Measurements from ENCODE around the gene TBC1D13. TPM values are rescaled to one million over a fixed set of nuclear protein-coding genes. Genes with fewer than 3 reads are reported as not detected.
A peak's percentile ranks its signal among the peaks of the same experiment; 100 is the strongest.

Gene TBC1D13, protein sequence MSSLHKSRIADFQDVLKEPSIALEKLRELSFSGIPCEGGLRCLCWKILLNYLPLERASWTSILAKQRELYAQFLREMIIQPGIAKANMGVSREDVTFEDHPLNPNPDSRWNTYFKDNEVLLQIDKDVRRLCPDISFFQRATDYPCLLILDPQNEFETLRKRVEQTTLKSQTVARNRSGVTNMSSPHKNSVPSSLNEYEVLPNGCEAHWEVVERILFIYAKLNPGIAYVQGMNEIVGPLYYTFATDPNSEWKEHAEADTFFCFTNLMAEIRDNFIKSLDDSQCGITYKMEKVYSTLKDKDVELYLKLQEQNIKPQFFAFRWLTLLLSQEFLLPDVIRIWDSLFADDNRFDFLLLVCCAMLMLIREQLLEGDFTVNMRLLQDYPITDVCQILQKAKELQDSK
- total RNA-seq (2014; rRNA removed; shearing (Covaris generic)) (19.1 and 19.4 TPM in 2 replicates), polyA plus RNA-seq (2016; fragmentation: Nextera tagmentation; extraction: Ambion mirVana) (7.8 and 8.3 TPM in 2 replicates)
- long read RNA-seq, partial matches to known transcripts = 5 of 8 reads
- long read RNA-seq, other reads (novel, unspliced or antisense) = 1 of 8 reads

DNA sequence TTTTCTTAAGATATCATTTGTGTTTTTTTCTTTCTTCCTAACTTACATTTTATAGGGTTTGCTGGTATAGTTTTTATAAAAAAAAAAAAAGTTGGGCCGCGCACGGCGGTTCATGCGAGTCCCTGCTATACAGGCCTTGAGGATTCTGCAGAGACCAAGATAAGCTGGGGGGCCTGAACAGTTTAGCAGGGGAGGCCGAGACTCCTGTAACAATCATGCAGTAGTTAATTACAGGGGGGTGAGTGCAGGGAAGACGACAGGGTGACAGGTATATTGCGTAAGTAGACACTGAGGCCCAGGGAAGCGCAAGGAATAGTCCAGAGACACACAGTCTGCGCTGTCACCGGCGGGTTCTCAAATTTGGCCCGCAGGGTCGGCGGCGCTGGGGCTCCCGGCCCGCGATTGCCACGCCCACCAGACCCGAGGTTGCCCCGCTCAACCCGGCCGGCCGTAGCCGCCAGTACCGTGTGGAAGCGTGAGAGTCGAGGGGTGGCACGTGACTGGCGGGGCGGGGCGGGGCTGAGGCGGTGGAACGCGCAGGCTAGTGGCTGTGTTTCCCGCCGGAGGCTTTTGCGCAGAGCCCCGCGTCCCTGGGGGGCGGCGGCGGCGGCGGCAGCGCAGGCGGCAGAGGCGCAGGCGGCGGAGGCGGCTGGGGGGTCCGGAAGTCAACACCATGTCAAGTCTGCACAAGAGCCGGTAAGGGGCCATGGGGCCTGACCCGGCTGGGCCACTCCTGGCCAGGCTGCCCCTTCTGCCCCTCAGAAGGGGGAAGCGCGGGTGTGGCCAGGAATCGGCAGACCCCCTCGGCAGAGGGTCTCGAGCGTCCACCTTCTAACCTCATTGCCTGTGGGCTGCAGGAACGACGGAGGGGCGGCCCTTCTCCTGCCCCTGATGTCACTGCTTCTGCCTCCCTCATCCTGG, at the start of gene TBC1D13:
TBC1D13 (plus strand) TSS at position 573 of the 921 bp plus-strand sequence; CDS start at position 674, 101 bp downstream.
- Histone ChIP-seq H4K20me1 (replicated peaks; ENCODE audit: insufficient read depth) (no peaks in the 10 kb centered on the region), H3K27ac (ENCODE audit: low read depth) (peak within 1 kb of the TSS; percentile 66; the same call in 1 of the 2 replicates), H3K79me2 (replicated peaks; ENCODE audit: insufficient read depth) (peaks cover 15% of the 10 kb centered on the region), H3K9me2 (ENCODE audit: insufficient read depth) (no peaks in the 10 kb centered on the region), H3F3A (replicated peaks; ENCODE audit: low read depth) (peaks cover 16% of the 10 kb centered on the region), H3K4me1 (ENCODE audit: insufficient read depth) (peaks cover 7% of the 10 kb centered on the region), H3K4me2 (peak within 1 kb of the TSS; percentile 99), H3K36me3 (ENCODE audit: insufficient read depth) (no peaks in the 10 kb centered on the region), H3K4me3 (peak within 1 kb of the TSS; percentile 95), H2AFZ (peak within 1 kb of the TSS; percentile 100), H3K27me3 (ENCODE audit: insufficient read depth) (no peaks in the 10 kb centered on the region)
- TF ChIP-seq ZNF114 (CRISPR knock-in tag; IDR thresholded peaks at IDR 0.05) (no peak), POLR2AphosphoS5 (IDR thresholded peaks at IDR 0.05; ENCODE audit: low read depth) (peak; percentile 81), EZH2 (IDR thresholded peaks at IDR 0.05; ENCODE audit: low read depth, unreplicated experiment) (no peak), CREB1 (CRISPR knock-in tag; IDR thresholded peaks at IDR 0.05; ENCODE audit: low read depth) (peak; percentile 80)
- Mint-ChIP-seq H3K27me3 (ENCODE audit: insufficient read depth, low read depth, poor library complexity) (peaks cover 8% of the 10 kb centered on the region), H3K9me3 (peaks cover 1% of the 10 kb centered on the region; the same call in 2 of the 3 replicates), H3K4me1 (peaks cover 3% of the 10 kb centered on the region; the same call in 2 of the 3 replicates), H3K36me3 (ENCODE audit: low read depth) (peaks cover 1% of the 10 kb centered on the region; the same call in 2 of the 3 replicates), H3K27ac (peak within 1 kb of the TSS; percentile 67; the same call in 1 of the 2 replicates), H3K4me3 (peak within 1 kb of the TSS; percentile 93)
- DNase-seq (ENCODE audit: low spot score) (peak; percentile 94), ATAC-seq (peak; percentile 98)

DNA sequence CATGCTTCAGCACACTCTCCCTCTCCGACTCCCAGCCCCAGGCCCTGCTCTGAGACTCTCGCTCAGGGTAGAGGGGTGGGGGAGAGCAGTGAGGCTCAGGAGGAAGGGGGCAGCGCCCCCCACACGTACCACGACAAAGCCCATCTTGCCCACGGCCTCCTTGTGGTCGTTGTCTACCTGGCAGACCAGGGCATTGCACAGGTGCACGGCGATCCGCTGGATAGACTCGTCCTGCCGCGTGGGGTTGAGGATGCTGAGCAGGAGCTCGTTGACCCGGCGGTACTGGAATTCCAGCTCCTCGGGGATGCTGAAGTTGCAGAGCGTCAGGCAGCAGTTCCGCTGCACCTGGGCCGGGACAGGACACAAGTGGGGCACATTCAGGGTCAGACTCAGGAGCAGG, 44.7 kb upstream of the TBC1D13 start:
- Histone ChIP-seq H3K27me3 (ENCODE audit: insufficient read depth) (no peaks in the 10 kb centered on the region), H3K9me2 (ENCODE audit: insufficient read depth) (no peaks in the 10 kb centered on the region), H3K36me3 (ENCODE audit: insufficient read depth) (no peaks in the 10 kb centered on the region), H3K4me1 (ENCODE audit: insufficient read depth) (no peaks in the 10 kb centered on the region), H4K20me1 (replicated peaks; ENCODE audit: insufficient read depth) (no peaks in the 10 kb centered on the region), H2AFZ (no peak overlapping the region), H3K27ac (ENCODE audit: low read depth) (no peak overlapping the region), H3F3A (replicated peaks; ENCODE audit: low read depth) (no peaks in the 10 kb centered on the region), H3K79me2 (replicated peaks; ENCODE audit: insufficient read depth) (no peaks in the 10 kb centered on the region), H3K4me3 (no peak overlapping the region), H3K4me2 (no peak overlapping the region)
- Mint-ChIP-seq H3K27me3 (ENCODE audit: insufficient read depth, low read depth, poor library complexity) (peaks cover 1% of the 10 kb centered on the region), H3K36me3 (ENCODE audit: low read depth) (peaks cover 12% of the 10 kb centered on the region; the same call in 1 of the 3 replicates), H3K9me3 (no peaks in the 10 kb centered on the region), H3K27ac (no peak overlapping the region), H3K4me1 (no peaks in the 10 kb centered on the region), H3K4me3 (no peak overlapping the region)
- ATAC-seq = peak; percentile 55
- DNase-seq (ENCODE audit: low spot score) = peak; percentile 42
- no peak for TF ChIP-seq NANOG (IDR thresholded peaks at IDR 0.05; ENCODE audit: borderline replicate concordance)
- TF ChIP-seq ZNF114 (CRISPR knock-in tag; IDR thresholded peaks at IDR 0.05) = no peak
- TF ChIP-seq, protein P1, sequence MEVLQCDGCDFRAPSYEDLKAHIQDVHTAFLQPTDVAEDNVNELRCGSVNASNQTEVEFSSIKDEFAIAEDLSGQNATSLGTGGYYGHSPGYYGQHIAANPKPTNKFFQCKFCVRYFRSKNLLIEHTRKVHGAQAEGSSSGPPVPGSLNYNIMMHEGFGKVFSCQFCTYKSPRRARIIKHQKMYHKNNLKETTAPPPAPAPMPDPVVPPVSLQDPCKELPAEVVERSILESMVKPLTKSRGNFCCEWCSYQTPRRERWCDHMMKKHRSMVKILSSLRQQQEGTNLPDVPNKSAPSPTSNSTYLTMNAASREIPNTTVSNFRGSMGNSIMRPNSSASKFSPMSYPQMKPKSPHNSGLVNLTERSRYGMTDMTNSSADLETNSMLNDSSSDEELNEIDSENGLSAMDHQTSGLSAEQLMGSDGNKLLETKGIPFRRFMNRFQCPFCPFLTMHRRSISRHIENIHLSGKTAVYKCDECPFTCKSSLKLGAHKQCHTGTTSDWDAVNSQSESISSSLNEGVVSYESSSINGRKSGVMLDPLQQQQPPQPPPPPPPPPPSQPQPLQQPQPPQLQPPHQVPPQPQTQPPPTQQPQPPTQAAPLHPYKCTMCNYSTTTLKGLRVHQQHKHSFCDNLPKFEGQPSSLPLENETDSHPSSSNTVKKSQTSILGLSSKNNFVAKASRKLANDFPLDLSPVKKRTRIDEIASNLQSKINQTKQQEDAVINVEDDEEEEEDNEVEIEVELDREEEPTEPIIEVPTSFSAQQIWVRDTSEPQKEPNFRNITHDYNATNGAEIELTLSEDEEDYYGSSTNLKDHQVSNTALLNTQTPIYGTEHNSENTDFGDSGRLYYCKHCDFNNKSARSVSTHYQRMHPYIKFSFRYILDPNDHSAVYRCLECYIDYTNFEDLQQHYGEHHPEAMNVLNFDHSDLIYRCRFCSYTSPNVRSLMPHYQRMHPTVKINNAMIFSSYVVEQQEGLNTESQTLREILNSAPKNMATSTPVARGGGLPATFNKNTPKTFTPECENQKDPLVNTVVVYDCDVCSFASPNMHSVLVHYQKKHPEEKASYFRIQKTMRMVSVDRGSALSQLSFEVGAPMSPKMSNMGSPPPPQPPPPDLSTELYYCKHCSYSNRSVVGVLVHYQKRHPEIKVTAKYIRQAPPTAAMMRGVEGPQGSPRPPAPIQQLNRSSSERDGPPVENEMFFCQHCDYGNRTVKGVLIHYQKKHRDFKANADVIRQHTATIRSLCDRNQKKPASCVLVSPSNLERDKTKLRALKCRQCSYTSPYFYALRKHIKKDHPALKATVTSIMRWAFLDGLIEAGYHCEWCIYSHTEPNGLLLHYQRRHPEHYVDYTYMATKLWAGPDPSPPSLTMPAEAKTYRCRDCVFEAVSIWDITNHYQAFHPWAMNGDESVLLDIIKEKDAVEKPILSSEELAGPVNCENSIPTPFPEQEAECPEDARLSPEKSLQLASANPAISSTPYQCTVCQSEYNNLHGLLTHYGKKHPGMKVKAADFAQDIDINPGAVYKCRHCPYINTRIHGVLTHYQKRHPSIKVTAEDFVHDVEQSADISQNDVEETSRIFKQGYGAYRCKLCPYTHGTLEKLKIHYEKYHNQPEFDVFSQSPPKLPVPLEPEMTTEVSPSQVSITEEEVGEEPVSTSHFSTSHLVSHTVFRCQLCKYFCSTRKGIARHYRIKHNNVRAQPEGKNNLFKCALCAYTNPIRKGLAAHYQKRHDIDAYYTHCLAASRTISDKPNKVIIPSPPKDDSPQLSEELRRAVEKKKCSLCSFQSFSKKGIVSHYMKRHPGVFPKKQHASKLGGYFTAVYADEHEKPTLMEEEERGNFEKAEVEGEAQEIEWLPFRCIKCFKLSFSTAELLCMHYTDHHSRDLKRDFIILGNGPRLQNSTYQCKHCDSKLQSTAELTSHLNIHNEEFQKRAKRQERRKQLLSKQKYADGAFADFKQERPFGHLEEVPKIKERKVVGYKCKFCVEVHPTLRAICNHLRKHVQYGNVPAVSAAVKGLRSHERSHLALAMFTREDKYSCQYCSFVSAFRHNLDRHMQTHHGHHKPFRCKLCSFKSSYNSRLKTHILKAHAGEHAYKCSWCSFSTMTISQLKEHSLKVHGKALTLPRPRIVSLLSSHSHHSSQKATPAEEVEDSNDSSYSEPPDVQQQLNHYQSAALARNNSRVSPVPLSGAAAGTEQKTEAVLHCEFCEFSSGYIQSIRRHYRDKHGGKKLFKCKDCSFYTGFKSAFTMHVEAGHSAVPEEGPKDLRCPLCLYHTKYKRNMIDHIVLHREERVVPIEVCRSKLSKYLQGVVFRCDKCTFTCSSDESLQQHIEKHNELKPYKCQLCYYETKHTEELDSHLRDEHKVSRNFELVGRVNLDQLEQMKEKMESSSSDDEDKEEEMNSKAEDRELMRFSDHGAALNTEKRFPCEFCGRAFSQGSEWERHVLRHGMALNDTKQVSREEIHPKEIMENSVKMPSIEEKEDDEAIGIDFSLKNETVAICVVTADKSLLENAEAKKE (CRISPR knock-in tag; IDR thresholded peaks at IDR 0.05) = no peak
- TF ChIP-seq, protein P2, sequence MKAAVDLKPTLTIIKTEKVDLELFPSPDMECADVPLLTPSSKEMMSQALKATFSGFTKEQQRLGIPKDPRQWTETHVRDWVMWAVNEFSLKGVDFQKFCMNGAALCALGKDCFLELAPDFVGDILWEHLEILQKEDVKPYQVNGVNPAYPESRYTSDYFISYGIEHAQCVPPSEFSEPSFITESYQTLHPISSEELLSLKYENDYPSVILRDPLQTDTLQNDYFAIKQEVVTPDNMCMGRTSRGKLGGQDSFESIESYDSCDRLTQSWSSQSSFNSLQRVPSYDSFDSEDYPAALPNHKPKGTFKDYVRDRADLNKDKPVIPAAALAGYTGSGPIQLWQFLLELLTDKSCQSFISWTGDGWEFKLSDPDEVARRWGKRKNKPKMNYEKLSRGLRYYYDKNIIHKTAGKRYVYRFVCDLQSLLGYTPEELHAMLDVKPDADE (IDR thresholded peaks at IDR 0.05) = no peak
- no peak for TF ChIP-seq CREB1 (CRISPR knock-in tag; IDR thresholded peaks at IDR 0.05; ENCODE audit: low read depth)
- TF ChIP-seq POLR2AphosphoS5 (IDR thresholded peaks at IDR 0.05; ENCODE audit: low read depth) = no peak
- TF ChIP-seq, protein P3, sequence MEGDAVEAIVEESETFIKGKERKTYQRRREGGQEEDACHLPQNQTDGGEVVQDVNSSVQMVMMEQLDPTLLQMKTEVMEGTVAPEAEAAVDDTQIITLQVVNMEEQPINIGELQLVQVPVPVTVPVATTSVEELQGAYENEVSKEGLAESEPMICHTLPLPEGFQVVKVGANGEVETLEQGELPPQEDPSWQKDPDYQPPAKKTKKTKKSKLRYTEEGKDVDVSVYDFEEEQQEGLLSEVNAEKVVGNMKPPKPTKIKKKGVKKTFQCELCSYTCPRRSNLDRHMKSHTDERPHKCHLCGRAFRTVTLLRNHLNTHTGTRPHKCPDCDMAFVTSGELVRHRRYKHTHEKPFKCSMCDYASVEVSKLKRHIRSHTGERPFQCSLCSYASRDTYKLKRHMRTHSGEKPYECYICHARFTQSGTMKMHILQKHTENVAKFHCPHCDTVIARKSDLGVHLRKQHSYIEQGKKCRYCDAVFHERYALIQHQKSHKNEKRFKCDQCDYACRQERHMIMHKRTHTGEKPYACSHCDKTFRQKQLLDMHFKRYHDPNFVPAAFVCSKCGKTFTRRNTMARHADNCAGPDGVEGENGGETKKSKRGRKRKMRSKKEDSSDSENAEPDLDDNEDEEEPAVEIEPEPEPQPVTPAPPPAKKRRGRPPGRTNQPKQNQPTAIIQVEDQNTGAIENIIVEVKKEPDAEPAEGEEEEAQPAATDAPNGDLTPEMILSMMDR (conservative IDR thresholded peaks at IDR 0.05; ENCODE audit: low read depth in 2 of 2) = no peak; a peak in 1 of 4 replicates
